HEK293 (cell line): ENCODE results near the gene SORL1-AS1.

Experiments
- CTCF ChIA-PET: fragments of 350-600 bp; formaldehyde crosslinking; extraction: SDS; loops from one replicate; lab custom pipeline; 2021; ENCODE audit warnings: antibody characterized with exemption; lab: Yijun Ruan, JAX
- POLR2A ChIA-PET: fragments of 300-600 bp; formaldehyde crosslinking; extraction: SDS; loops from one replicate; lab custom pipeline; 2020; ENCODE audit warnings: antibody characterized with exemption, inconsistent platforms; lab: Yijun Ruan, JAX
- H3K27ac ChIP-seq: fragments of 200-500 bp; sonication (Bioruptor generic); 2 replicates; pipeline ENCODE4 v1.5.1; 2014; ENCODE audit warnings: low read depth, low read length, control low read depth, inconsistent platforms; ENCODE audit errors: extremely low read depth
- H3K36me3 ChIP-seq, 2 experiments: fragments of 200-500 bp in 1 of 2; sonication (Bioruptor generic) in 1 of 2; 1 replicate in 1 of 2; 2 replicates in 1 of 2; pipeline ENCODE4 v1.5.1; 2014 to 2017; ENCODE audit warnings: inconsistent platforms in 2 of 2, low read length in 2 of 2; ENCODE audit not compliant: control insufficient read depth in 2 of 2, insufficient read depth in 1 of 2
- H3K4me1 ChIP-seq: fragments of 200-500 bp; sonication (Bioruptor generic); 2 replicates; pipeline ENCODE4 v1.5.1; 2014; ENCODE audit warnings: mild to moderate bottlenecking, low read length, inconsistent platforms; ENCODE audit not compliant: control insufficient read depth, insufficient read depth
- H3K4me3 ChIP-seq: 2 replicates; pipeline ENCODE4 v1.5.1; 2011; ENCODE audit warnings: low read depth, mild to moderate bottlenecking, control low read depth, low read length, moderate library complexity
- H3K9me3 ChIP-seq: fragments of 200-500 bp; sonication (Bioruptor generic); 2 replicates; pipeline ENCODE4 v1.5.1; 2014; ENCODE audit warnings: low read depth, low read length, inconsistent platforms; ENCODE audit not compliant: control insufficient read depth, insufficient read depth
- GFI1B ChIP-seq: fragments of 450-650 bp; formaldehyde crosslinking; IDR thresholded peaks from 2 replicates; pipeline ENCODE4 v1.5.1; 2016; ENCODE audit warnings: missing biosample characterization, missing genetic modification characterization
- GLI4 ChIP-seq: fragments of 450-650 bp; formaldehyde crosslinking; IDR thresholded peaks from 2 replicates; pipeline ENCODE4 v1.5.1; 2016; ENCODE audit warnings: missing biosample characterization, missing genetic modification characterization
- TCF7L2 ChIP-seq: IDR thresholded peaks from 2 replicates; pipeline ENCODE4 v1.6.1; 2011; ENCODE audit warnings: low read depth, mild to moderate bottlenecking, inconsistent platforms, low read length, moderate library complexity, borderline replicate concordance
- YY1 ChIP-seq: fragments of 450-650 bp; formaldehyde crosslinking; IDR thresholded peaks from 2 replicates; pipeline ENCODE4 v1.5.1; 2018; ENCODE audit warnings: missing biosample characterization, missing genetic modification characterization
- ZNF121 ChIP-seq: fragments of 450-650 bp; formaldehyde crosslinking; IDR thresholded peaks from 2 replicates; pipeline ENCODE4 v1.5.1; 2016; ENCODE audit warnings: missing biosample characterization, missing genetic modification characterization
- ZNF146 ChIP-seq: fragments of 450-650 bp; formaldehyde crosslinking; IDR thresholded peaks from 2 replicates; pipeline ENCODE4 v1.5.1; 2016; ENCODE audit warnings: missing biosample characterization, missing genetic modification characterization
- ZNF174 ChIP-seq: fragments of 450-650 bp; formaldehyde crosslinking; IDR thresholded peaks from 2 replicates; pipeline ENCODE4 v1.5.0; 2017; ENCODE audit warnings: missing biosample characterization, mild to moderate bottlenecking, missing genetic modification characterization
- ZNF214 ChIP-seq: fragments of 450-650 bp; formaldehyde crosslinking; IDR thresholded peaks from 2 replicates; pipeline ENCODE4 v1.5.1; 2017; ENCODE audit warnings: missing biosample characterization, mild to moderate bottlenecking, missing genetic modification characterization, borderline replicate concordance
- ZNF239 ChIP-seq: fragments of 450-650 bp; formaldehyde crosslinking; IDR thresholded peaks from 2 replicates; pipeline ENCODE4 v1.5.1; 2016; ENCODE audit warnings: missing biosample characterization, missing genetic modification characterization
- ZNF366 ChIP-seq: fragments of 450-650 bp; formaldehyde crosslinking; conservative IDR thresholded peaks from 2 replicates; pipeline ENCODE4 v1.5.1; 2016; ENCODE audit warnings: missing biosample characterization, missing genetic modification characterization
- ZNF514 ChIP-seq: fragments of 450-650 bp; formaldehyde crosslinking; IDR thresholded peaks from 2 replicates; pipeline ENCODE4 v1.5.1; 2016; ENCODE audit warnings: missing biosample characterization, missing genetic modification characterization
- ZNF529 ChIP-seq: fragments of 450-650 bp; formaldehyde crosslinking; IDR thresholded peaks from 2 replicates; pipeline ENCODE4 v1.5.1; 2017; ENCODE audit warnings: missing genetic modification characterization, missing biosample characterization; ENCODE audit not compliant: insufficient replicate concordance
- TF ChIP-seq, protein P1 (sequence below): fragments of 450-650 bp; formaldehyde crosslinking; IDR thresholded peaks from 2 replicates; pipeline ENCODE4 v1.5.1; 2017; ENCODE audit warnings: missing biosample characterization, missing genetic modification characterization
- TF ChIP-seq, protein P2 (sequence below): fragments of 450-650 bp; formaldehyde crosslinking; IDR thresholded peaks from 2 replicates; pipeline ENCODE4; 2016; ENCODE audit warnings: missing biosample characterization, missing genetic modification characterization
- TF ChIP-seq, protein P3 (sequence below): fragments of 450-650 bp; formaldehyde crosslinking; IDR thresholded peaks from 2 replicates; pipeline ENCODE4 v1.5.1; 2016; ENCODE audit warnings: missing biosample characterization, missing genetic modification characterization
- TF ChIP-seq, protein P4 (sequence below): fragments of 450-650 bp; formaldehyde crosslinking; IDR thresholded peaks from 2 replicates; pipeline ENCODE4 v1.5.1; 2016; ENCODE audit warnings: missing biosample characterization, missing genetic modification characterization
- TF ChIP-seq, protein P5 (sequence below): fragments of 450-650 bp; formaldehyde crosslinking; IDR thresholded peaks from 2 replicates; pipeline ENCODE4 v1.5.1; 2017; ENCODE audit warnings: missing biosample characterization, missing genetic modification characterization
- TF ChIP-seq, protein P6 (sequence below): fragments of 450-650 bp; formaldehyde crosslinking; IDR thresholded peaks from 2 replicates; pipeline ENCODE4 v1.5.1; 2016; ENCODE audit warnings: missing biosample characterization, missing genetic modification characterization

The SORL1-AS1 gene

DNA sequence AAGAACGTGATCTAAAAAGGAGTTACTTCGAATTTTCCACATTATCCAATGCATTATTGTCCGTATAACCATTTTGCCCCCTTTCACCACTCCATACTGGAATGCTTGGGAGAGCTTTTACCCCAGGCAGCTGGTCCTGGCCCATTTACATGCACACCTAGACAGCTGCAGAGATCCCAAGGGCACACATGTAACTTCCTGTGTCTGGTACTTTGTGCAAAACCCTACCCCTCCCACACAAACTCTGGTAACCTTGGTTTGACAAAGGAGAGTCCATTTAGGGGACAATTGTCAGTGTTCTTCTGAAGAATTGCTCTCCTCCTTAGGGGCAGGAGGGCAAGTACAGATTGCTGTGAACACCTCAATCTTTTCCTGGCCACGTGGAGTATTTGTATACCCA, 58.0 kb downstream of the SORL1-AS1 start:
- Histone ChIP-seq H3K4me1 (no peaks in the 10 kb centered on the region), H3K4me3 (no peak overlapping the region), H3K36me3 (no peaks in the 10 kb centered on the region), H3K27ac (no peak overlapping the region), H3K9me3 (no peaks in the 10 kb centered on the region)
- ChIA-PET CTCF (interaction anchor here (0.5 to 0.8 kb wide), 2 partner anchors 161 to 349 kb away, joined by 3 read pairs; no protein-coding TSS in a partner anchor), POLR2A (no interaction called here)
- TF ChIP-seq, protein P1, sequence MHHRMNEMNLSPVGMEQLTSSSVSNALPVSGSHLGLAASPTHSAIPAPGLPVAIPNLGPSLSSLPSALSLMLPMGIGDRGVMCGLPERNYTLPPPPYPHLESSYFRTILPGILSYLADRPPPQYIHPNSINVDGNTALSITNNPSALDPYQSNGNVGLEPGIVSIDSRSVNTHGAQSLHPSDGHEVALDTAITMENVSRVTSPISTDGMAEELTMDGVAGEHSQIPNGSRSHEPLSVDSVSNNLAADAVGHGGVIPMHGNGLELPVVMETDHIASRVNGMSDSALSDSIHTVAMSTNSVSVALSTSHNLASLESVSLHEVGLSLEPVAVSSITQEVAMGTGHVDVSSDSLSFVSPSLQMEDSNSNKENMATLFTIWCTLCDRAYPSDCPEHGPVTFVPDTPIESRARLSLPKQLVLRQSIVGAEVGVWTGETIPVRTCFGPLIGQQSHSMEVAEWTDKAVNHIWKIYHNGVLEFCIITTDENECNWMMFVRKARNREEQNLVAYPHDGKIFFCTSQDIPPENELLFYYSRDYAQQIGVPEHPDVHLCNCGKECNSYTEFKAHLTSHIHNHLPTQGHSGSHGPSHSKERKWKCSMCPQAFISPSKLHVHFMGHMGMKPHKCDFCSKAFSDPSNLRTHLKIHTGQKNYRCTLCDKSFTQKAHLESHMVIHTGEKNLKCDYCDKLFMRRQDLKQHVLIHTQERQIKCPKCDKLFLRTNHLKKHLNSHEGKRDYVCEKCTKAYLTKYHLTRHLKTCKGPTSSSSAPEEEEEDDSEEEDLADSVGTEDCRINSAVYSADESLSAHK = no peak
- TF ChIP-seq ZNF174 (tag by site-specific recombination) (no peak), GLI4 (tag by site-specific recombination) (no peak), ZNF529 (no peak), ZNF146 (tag by site-specific recombination) (no peak), YY1 (no peak), ZNF514 (tag by site-specific recombination) (no peak), ZNF121 (tag by site-specific recombination) (no peak), TCF7L2 (no peak)

DNA sequence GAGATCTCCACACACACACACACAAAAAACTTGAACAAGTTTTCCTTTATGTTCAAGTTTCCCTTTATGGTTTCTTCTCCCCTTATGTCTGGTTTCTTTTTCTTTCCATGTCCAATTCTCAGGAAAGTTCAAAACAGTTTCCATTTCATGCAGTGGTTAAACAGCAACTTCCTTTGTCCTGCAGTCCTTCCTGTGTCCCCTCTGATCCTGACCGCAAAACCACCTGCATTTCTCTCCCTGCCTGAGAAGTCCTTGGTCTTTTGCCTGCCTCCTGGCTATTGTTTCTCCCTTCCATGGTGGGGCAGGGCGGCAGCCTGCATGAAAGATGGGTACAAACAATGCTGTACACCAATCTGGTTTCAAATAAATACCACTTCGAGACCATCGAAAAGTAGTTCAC, 58.9 kb downstream of the SORL1-AS1 start:
- CTCF ChIA-PET = interaction anchor here (0.5 to 0.8 kb wide), 2 partner anchors 160 to 306 kb away, joined by 3 to 5 read pairs; no protein-coding TSS in a partner anchor
- H3K9me3 ChIP-seq = no peaks in the 10 kb centered on the region
- H3K4me3 ChIP-seq = no peak overlapping the region
- TF ChIP-seq, protein P2, sequence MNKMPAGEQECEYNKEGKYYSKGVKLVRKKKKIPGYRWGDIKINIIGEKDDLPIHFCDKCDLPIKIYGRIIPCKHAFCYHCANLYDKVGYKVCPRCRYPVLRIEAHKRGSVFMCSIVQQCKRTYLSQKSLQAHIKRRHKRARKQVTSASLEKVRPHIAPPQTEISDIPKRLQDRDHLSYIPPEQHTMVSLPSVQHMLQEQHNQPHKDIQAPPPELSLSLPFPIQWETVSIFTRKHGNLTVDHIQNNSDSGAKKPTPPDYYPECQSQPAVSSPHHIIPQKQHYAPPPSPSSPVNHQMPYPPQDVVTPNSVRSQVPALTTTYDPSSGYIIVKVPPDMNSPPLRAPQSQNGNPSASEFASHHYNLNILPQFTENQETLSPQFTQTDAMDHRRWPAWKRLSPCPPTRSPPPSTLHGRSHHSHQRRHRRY (tag by site-specific recombination) = no peak
- TF ChIP-seq, protein P3, sequence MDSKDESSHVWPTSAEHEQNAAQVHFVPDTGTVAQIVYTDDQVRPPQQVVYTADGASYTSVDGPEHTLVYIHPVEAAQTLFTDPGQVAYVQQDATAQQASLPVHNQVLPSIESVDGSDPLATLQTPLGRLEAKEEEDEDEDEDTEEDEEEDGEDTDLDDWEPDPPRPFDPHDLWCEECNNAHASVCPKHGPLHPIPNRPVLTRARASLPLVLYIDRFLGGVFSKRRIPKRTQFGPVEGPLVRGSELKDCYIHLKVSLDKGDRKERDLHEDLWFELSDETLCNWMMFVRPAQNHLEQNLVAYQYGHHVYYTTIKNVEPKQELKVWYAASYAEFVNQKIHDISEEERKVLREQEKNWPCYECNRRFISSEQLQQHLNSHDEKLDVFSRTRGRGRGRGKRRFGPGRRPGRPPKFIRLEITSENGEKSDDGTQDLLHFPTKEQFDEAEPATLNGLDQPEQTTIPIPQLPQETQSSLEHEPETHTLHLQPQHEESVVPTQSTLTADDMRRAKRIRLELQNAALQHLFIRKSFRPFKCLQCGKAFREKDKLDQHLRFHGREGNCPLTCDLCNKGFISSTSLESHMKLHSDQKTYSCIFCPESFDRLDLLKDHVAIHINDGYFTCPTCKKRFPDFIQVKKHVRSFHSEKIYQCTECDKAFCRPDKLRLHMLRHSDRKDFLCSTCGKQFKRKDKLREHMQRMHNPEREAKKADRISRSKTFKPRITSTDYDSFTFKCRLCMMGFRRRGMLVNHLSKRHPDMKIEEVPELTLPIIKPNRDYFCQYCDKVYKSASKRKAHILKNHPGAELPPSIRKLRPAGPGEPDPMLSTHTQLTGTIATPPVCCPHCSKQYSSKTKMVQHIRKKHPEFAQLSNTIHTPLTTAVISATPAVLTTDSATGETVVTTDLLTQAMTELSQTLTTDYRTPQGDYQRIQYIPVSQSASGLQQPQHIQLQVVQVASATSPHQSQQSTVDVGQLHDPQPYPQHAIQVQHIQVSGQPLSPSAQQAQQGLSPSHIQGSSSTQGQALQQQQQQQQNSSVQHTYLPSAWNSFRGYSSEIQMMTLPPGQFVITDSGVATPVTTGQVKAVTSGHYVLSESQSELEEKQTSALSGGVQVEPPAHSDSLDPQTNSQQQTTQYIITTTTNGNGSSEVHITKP (tag by site-specific recombination) = no peak
- TF ChIP-seq, protein P4, sequence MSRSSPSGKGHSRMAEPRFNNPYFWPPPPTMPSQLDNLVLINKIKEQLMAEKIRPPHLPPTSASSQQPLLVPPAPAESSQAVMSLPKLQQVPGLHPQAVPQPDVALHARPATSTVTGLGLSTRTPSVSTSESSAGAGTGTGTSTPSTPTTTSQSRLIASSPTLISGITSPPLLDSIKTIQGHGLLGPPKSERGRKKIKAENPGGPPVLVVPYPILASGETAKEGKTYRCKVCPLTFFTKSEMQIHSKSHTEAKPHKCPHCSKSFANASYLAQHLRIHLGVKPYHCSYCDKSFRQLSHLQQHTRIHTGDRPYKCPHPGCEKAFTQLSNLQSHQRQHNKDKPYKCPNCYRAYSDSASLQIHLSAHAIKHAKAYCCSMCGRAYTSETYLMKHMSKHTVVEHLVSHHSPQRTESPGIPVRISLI (tag by site-specific recombination) = no peak
- TF ChIP-seq, protein P5, sequence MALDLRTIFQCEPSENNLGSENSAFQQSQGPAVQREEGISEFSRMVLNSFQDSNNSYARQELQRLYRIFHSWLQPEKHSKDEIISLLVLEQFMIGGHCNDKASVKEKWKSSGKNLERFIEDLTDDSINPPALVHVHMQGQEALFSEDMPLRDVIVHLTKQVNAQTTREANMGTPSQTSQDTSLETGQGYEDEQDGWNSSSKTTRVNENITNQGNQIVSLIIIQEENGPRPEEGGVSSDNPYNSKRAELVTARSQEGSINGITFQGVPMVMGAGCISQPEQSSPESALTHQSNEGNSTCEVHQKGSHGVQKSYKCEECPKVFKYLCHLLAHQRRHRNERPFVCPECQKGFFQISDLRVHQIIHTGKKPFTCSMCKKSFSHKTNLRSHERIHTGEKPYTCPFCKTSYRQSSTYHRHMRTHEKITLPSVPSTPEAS (tag by site-specific recombination) = no peak
- TF ChIP-seq ZNF214 (tag by site-specific recombination) (no peak), ZNF239 (tag by site-specific recombination) (no peak), GFI1B (tag by site-specific recombination) (no peak), ZNF366 (tag by site-specific recombination) (no peak)
- TF ChIP-seq, protein P6, sequence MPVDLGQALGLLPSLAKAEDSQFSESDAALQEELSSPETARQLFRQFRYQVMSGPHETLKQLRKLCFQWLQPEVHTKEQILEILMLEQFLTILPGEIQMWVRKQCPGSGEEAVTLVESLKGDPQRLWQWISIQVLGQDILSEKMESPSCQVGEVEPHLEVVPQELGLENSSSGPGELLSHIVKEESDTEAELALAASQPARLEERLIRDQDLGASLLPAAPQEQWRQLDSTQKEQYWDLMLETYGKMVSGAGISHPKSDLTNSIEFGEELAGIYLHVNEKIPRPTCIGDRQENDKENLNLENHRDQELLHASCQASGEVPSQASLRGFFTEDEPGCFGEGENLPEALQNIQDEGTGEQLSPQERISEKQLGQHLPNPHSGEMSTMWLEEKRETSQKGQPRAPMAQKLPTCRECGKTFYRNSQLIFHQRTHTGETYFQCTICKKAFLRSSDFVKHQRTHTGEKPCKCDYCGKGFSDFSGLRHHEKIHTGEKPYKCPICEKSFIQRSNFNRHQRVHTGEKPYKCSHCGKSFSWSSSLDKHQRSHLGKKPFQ = no peak
- TF ChIP-seq, all 188 proteins: peak for 0
- no peak overlapping the region for H3K27ac ChIP-seq
- POLR2A ChIA-PET = no interaction called here
- H3K4me1 ChIP-seq = no peaks in the 10 kb centered on the region
- H3K36me3 ChIP-seq = no peaks in the 10 kb centered on the region
